ENCODE results near the gene LEF1.

DNA sequence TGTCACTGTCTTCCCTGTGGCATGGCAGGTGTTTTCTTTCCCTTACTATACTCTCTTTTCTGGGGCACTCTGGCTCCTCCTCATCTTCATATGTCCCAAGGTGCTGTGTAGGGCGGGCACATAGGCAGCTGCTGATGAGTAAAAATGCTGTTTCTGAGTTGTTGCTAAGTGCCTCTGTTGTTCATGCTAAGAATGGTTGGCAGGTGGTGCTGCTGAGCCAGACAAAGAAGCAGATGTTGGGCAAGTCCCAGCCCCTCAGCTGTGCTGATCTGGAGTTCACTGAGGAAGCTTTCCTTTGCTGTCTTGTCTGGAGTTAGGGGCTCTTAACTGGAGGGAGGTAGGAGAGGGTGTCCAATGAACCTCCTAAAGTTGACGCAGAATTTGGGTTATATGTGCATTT lies 138.4 kb downstream of the LEF1 start:
- TF ChIP-seq, protein P1, sequence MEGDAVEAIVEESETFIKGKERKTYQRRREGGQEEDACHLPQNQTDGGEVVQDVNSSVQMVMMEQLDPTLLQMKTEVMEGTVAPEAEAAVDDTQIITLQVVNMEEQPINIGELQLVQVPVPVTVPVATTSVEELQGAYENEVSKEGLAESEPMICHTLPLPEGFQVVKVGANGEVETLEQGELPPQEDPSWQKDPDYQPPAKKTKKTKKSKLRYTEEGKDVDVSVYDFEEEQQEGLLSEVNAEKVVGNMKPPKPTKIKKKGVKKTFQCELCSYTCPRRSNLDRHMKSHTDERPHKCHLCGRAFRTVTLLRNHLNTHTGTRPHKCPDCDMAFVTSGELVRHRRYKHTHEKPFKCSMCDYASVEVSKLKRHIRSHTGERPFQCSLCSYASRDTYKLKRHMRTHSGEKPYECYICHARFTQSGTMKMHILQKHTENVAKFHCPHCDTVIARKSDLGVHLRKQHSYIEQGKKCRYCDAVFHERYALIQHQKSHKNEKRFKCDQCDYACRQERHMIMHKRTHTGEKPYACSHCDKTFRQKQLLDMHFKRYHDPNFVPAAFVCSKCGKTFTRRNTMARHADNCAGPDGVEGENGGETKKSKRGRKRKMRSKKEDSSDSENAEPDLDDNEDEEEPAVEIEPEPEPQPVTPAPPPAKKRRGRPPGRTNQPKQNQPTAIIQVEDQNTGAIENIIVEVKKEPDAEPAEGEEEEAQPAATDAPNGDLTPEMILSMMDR (conservative IDR thresholded peaks at IDR 0.05), result peak; percentile 61
- no peak for TF ChIP-seq EZH2 (IDR thresholded peaks at IDR 0.05; ENCODE audit: low read depth)
